Testis (tissue), 2 donors: ENCODE data around the gene ARL6IP5.

ENCODE experiments used
- CTCF ChIP-seq, 3 experiments: fragments of 450-650 bp in 2 of 3; fragments of 200-600 bp in 1 of 3; sonication (generic) in 1 of 3; IDR thresholded peaks; one replicate each; pipeline ENCODE4 v1.5.1; 2016 to 2019; ENCODE audit warnings: antibody characterized with exemption in 3 of 3, mild to moderate bottlenecking in 2 of 3, moderate library complexity in 1 of 3
- POLR2A ChIP-seq: fragments of 450-650 bp; IDR thresholded peaks from one replicate; pipeline ENCODE4 v1.6.1; 2017; ENCODE audit warnings: antibody characterized with exemption, mild to moderate bottlenecking, moderate library complexity

- TF ChIP-seq POLR2A, result no peak
- no peak for TF ChIP-seq CTCF (IDR thresholded peaks at IDR 0.05)
Observed at GRCh38 chr3:69104586-69104985, 19.8 kb downstream of the ARL6IP5 start.
